Measurements from ENCODE around the gene PDZD2.
"Not testable (repeated sequence)": the region's sequence is repeated elsewhere in the genome, so short reads cannot be mapped to it uniquely, and the experiment has no call there.

PDZD2 gene

DNA sequence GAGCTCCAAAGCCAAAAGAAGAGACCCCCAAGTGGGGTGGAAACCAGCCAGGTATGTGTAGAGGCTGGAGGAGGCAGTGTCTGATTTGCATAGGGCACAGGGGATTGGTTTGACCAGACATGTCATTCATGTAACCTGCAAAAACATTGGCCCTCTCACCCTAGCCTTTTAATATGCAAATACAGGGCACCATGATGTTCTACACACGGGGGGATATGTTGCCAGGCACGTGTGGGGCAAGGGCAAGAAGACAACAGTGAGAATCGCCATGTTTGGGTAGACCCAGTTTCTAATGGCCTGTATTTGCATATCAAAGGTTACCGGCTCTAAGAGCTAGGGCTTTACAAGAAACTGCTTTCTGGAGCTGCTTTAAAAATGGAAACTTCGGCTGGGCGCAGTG lies 326.3 kb downstream of the PDZD2 start:
- Histone ChIP-seq H3K27me3 (replicated peaks) (peaks cover 2% of the 10 kb centered on the region), H3K27ac (no peak overlapping the region), H3K4me3 (ENCODE audit: low read depth, low read length) (no peak overlapping the region), H3K36me3 (replicated peaks) (no peaks in the 10 kb centered on the region)
- DNase-seq: no peak
- in situ Hi-C loops (cut with HindIII; ENCODE audit: low pct_ligation_motif_present, low sequenced_read_pairs): no loop called here
- TF ChIP-seq, protein P1, sequence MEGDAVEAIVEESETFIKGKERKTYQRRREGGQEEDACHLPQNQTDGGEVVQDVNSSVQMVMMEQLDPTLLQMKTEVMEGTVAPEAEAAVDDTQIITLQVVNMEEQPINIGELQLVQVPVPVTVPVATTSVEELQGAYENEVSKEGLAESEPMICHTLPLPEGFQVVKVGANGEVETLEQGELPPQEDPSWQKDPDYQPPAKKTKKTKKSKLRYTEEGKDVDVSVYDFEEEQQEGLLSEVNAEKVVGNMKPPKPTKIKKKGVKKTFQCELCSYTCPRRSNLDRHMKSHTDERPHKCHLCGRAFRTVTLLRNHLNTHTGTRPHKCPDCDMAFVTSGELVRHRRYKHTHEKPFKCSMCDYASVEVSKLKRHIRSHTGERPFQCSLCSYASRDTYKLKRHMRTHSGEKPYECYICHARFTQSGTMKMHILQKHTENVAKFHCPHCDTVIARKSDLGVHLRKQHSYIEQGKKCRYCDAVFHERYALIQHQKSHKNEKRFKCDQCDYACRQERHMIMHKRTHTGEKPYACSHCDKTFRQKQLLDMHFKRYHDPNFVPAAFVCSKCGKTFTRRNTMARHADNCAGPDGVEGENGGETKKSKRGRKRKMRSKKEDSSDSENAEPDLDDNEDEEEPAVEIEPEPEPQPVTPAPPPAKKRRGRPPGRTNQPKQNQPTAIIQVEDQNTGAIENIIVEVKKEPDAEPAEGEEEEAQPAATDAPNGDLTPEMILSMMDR (IDR thresholded peaks at IDR 0.05; ENCODE audit: low read depth, low read length, missing control alignments): no peak

GRCh38 chr5:31966936-31967335 lies 328.0 kb downstream of the PDZD2 start:
- Histone ChIP-seq H3K4me3 (ENCODE audit: low read depth, low read length) (no peak overlapping the region), H3K27ac (no peak overlapping the region), H3K36me3 (replicated peaks) (no peaks in the 10 kb centered on the region), H3K27me3 (replicated peaks) (peaks cover 2% of the 10 kb centered on the region)
- DNase-seq: no peak
- TF ChIP-seq, protein P1 (IDR thresholded peaks at IDR 0.05; ENCODE audit: low read depth, low read length, missing control alignments): no peak
- in situ Hi-C loops (cut with HindIII; ENCODE audit: low pct_ligation_motif_present, low sequenced_read_pairs): no loop called here

DNA sequence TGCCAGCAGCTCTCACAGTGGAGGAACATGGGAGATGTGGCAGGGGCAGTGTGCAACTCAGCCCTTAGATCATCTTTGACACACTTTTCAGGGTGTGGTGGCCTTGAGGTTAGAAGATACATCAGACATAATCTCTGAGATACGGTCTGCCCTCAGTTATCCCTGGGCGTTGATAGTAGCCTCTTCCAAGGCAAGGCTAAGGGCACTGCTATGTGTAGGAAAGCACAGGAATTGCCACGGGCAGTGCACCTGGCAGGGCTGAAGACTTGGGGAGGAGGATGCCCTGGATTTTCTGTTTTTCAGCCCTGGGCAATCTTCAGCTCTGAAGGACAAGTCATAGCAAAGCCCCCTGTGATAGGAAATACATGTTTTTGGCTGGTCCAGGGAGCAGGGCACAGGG lies 328.5 kb downstream of the PDZD2 start:
- H3K36me3 ChIP-seq (replicated peaks): no peaks in the 10 kb centered on the region
- no peak overlapping the region for H3K27ac ChIP-seq
- no peak overlapping the region for H3K4me3 ChIP-seq (ENCODE audit: low read depth, low read length)
- TF ChIP-seq, protein P1 (IDR thresholded peaks at IDR 0.05; ENCODE audit: low read depth, low read length, missing control alignments): no peak
- no peak for DNase-seq
- H3K27me3 ChIP-seq (replicated peaks): peaks cover 2% of the 10 kb centered on the region
- in situ Hi-C loops (cut with HindIII; ENCODE audit: low pct_ligation_motif_present, low sequenced_read_pairs): no loop called here

GRCh38 chr5:31972558-31972957 lies 333.6 kb downstream of the PDZD2 start:
- no peak for DNase-seq
- Histone ChIP-seq H3K4me3 (ENCODE audit: low read depth, low read length) (no peak overlapping the region), H3K27me3 (replicated peaks) (no peaks in the 10 kb centered on the region), H3K36me3 (replicated peaks) (no peaks in the 10 kb centered on the region), H3K27ac (no peak overlapping the region)
- TF ChIP-seq, protein P1 (IDR thresholded peaks at IDR 0.05; ENCODE audit: low read depth, low read length, missing control alignments): no peak
- in situ Hi-C loops (cut with HindIII; ENCODE audit: low pct_ligation_motif_present, low sequenced_read_pairs): no loop called here

- peak; percentile 61 for DNase-seq
- H3K27me3 ChIP-seq (replicated peaks); in situ Hi-C loops (cut with HindIII; ENCODE audit: low pct_ligation_motif_present, low sequenced_read_pairs): not testable (repeated sequence)
These were observed 336.3 kb downstream of the PDZD2 start for GRCh38 chr5:31975189-31975612.

DNA sequence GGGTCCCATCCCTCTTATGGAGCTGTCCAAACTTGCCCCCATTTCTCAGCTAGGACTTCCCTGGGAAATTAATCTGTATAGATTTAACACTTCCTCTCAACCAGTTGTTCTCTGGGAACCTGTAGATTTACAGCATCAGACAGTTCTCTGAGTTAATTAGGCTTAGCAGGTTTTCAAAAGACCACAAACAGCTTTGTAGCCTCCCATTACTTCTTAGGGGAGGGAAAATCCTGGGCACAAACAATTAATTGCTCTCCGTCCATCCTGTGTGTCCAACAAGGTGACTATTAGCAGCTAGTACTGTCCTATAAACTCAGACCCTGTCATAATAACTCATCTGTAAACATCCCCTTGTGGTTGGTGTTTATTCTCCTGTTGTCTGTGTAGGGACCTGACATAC lies 337.2 kb downstream of the PDZD2 start:
- TF ChIP-seq, protein P1 (IDR thresholded peaks at IDR 0.05; ENCODE audit: low read depth, low read length, missing control alignments): no peak
- Histone ChIP-seq H3K27me3 (replicated peaks) (no peaks in the 10 kb centered on the region), H3K27ac (no peak overlapping the region), H3K4me3 (ENCODE audit: low read depth, low read length) (no peak overlapping the region), H3K36me3 (replicated peaks) (no peaks in the 10 kb centered on the region)
- no peak for DNase-seq
- in situ Hi-C loops (cut with HindIII; ENCODE audit: low pct_ligation_motif_present, low sequenced_read_pairs): no loop called here

More at GRCh38 chr5:31975189-31975612, 336.3 kb downstream of the PDZD2 start:
- not testable (repeated sequence) for H3K27ac ChIP-seq; H3K4me3 ChIP-seq (ENCODE audit: low read depth, low read length); H3K36me3 ChIP-seq (replicated peaks)

Data from brain microvascular endothelial cell (primary cell).